GM12878 (cell line): ENCODE measurements around the gene CAMKMT. TPM values are rescaled to one million over a fixed set of nuclear protein-coding genes. Genes with fewer than 3 reads are reported as not detected.

Source experiments
- ATAC-seq: fragments of 200-7000 bp; cut with Tn5 transposase; 3 replicates; pipeline ENCODE4 v1.9.1; 2020; ENCODE audit warnings: mild to moderate bottlenecking, moderate library complexity
- BruUV-seq: library from RNA; stranded (reverse); fragments of 400-500 nt; replicated peaks from 2 replicates; lab custom pipeline; 2021; lab: Mats Ljungman, UMichigan
- CTCF ChIA-PET: fragments of 300-600 bp; sonication (Branson Sonifier 250); formaldehyde crosslinking; extraction: SDS; loops from one replicate; lab custom pipeline; 2021; ENCODE audit warnings: inconsistent platforms; lab: Yijun Ruan, JAX
- POLR2A ChIA-PET: fragments of 350-600 bp; formaldehyde crosslinking; extraction: SDS; loops from one replicate; lab custom pipeline; 2021; ENCODE audit warnings: inconsistent platforms; lab: Charles Lee
- RAD21 ChIA-PET: fragments of 300-600 bp; sonication (Branson Sonifier 250); formaldehyde crosslinking; loops from one replicate; lab custom pipeline; 2023; ENCODE audit warnings: antibody characterized with exemption; ENCODE audit not compliant: unreplicated experiment; lab: Charles Lee
- SMC1A ChIA-PET: fragments of 300-600 bp; sonication (Branson Sonifier 250); formaldehyde crosslinking; loops from one replicate; lab custom pipeline; 2023; ENCODE audit not compliant: unreplicated experiment, uncharacterized antibody; lab: Charles Lee
- DNase-seq: peaks from one replicate; pipeline ENCODE4 v3.0.0-alpha.2; 2011; ENCODE audit warnings: low read depth, low spot score
- FAIRE-seq: peaks from 3 replicates; lab custom pipeline; 2011; peaks lifted over from hg19 to GRCh38; lab: Jason Lieb, UNC
- H2AFZ ChIP-seq: 2 replicates; pipeline ENCODE4 v1.6.0; 2011; ENCODE audit warnings: low read depth, low read length, control low read depth; ENCODE audit not compliant: control insufficient read depth
- H3K27ac ChIP-seq: 2 replicates; pipeline ENCODE4 v1.5.1; 2011; ENCODE audit warnings: control low read depth; ENCODE audit not compliant: control insufficient read depth, insufficient read depth
- H3K27me3 ChIP-seq, 2 experiments: replicated peaks in 1 of 2; 2 replicates each; pipeline versions ENCODE4 v1.6.0 to v1.6.1; 2011; ENCODE audit warnings: low read length in 1 of 2; ENCODE audit not compliant: control insufficient read depth in 2 of 2, insufficient read depth in 2 of 2
- H3K36me3 ChIP-seq, 2 experiments: 2 replicates each; pipeline ENCODE4 v1.5.1; 2011; ENCODE audit warnings: low read length in 1 of 2; ENCODE audit not compliant: control insufficient read depth in 2 of 2, insufficient read depth in 2 of 2
- H3K4me1 ChIP-seq: 2 replicates; pipeline ENCODE4 v1.6.1; 2011; ENCODE audit warnings: mild to moderate bottlenecking, low read length, moderate library complexity, mixed read lengths; ENCODE audit not compliant: control insufficient read depth, insufficient read depth
- H3K4me2 ChIP-seq: 2 replicates; pipeline ENCODE4 v1.6.0; 2011; ENCODE audit warnings: control low read depth; ENCODE audit not compliant: control insufficient read depth, insufficient read depth
- H3K4me3 ChIP-seq: fragments of 200-600 bp; sonication (generic); 2 replicates; pipeline ENCODE4 v1.5.1; 2016
- H3K79me2 ChIP-seq: 2 replicates; pipeline ENCODE4 v1.6.0; 2011; ENCODE audit warnings: low read length; ENCODE audit not compliant: control insufficient read depth, insufficient read depth
- H3K9ac ChIP-seq: 2 replicates; pipeline ENCODE4 v1.8.0; 2011; ENCODE audit warnings: low read length, control low read depth, mixed read lengths; ENCODE audit not compliant: control insufficient read depth, insufficient read depth
- H3K9me3 ChIP-seq: replicated peaks from 3 replicates; pipeline ENCODE4 v1.5.1; 2011; ENCODE audit warnings: mild to moderate bottlenecking, low read length; ENCODE audit not compliant: control insufficient read depth, insufficient read depth
- H4K20me1 ChIP-seq: 2 replicates; pipeline ENCODE4 v1.6.0; 2011; ENCODE audit not compliant: control insufficient read depth, insufficient read depth
- CTCF ChIP-seq, 3 experiments: IDR thresholded peaks in 2 of 3; conservative IDR thresholded peaks in 1 of 3; 2 replicates each; pipeline ENCODE4 v1.5.1; 2011; ENCODE audit warnings: low read depth in 3 of 3, low read length in 3 of 3, mild to moderate bottlenecking in 3 of 3, control low read depth in 2 of 3, moderate library complexity in 2 of 3, inconsistent platforms in 1 of 3, mixed read lengths in 1 of 3; ENCODE audit not compliant: control insufficient read depth in 2 of 3, insufficient read depth in 1 of 3; ENCODE audit errors: extremely low read depth in 1 of 3
- MTA2 ChIP-seq: fragments of 450-650 bp; IDR thresholded peaks from 2 replicates; pipeline ENCODE4 v1.6.1; 2016; ENCODE audit warnings: low read depth, mild to moderate bottlenecking, moderate library complexity
- YBX1 ChIP-seq: fragments of 450-650 bp; IDR thresholded peaks from 2 replicates; pipeline ENCODE4 v1.6.1; 2016; ENCODE audit warnings: antibody characterized with exemption
- WGBS: methylation state at CpG from one replicate; pipeline ENCODE4 v1.1.6; 2016; ENCODE audit warnings: low lambda C conversion rate; ENCODE audit not compliant: insufficient replicate concordance, insufficient coverage; ENCODE audit errors: missing lambda C conversion rate; 5-methylcytosine and 5-hydroxymethylcytosine counted together
- in situ Hi-C: fragments of 300-500 bp; cut with MboI; formaldehyde crosslinking; loops from 9 replicates; pipeline ENCODE4 v1.14.3; 2018; ENCODE audit warnings: mixed read lengths
- intact Hi-C: fragments of 100-400 bp; cut with micrococcal nuclease; formaldehyde crosslinking; loops from one replicate; pipeline ENCODE4 v1.14.2; 2022; ENCODE audit not compliant: unreplicated experiment
- polyA plus RNA-seq, 11 experiments: library from polyadenylated mRNA; depleted of rRNA in 4 of 11; unstranded in 6 of 11; stranded (reverse) in 5 of 11; fragments of >200 nt; fragmentation: Nextera tagmentation in 4 of 11; fragmentation: Illumina TruSeq in 1 of 11; extraction: Ambion mirVana in 4 of 11; extraction: Trizol in 1 of 11; gene quantifications; 1 replicate in 1 of 11; 2 replicates in 10 of 11; pipeline versions ENCODE4 v1.2.1 to v1.2.3, GENCODE V29; 2011 to 2016; ENCODE audit warnings: inconsistent platforms in 2 of 11, missing spikeins in 2 of 11, low read depth in 1 of 11
- total RNA-seq, 4 experiments: library from RNA; depleted of rRNA in 3 of 4; stranded (reverse); fragments of >200 nt in 3 of 4; fragmentation: Illumina TruSeq in 1 of 4; extraction: Trizol in 1 of 4; gene quantifications; 2 replicates each; pipeline versions ENCODE4 v1.2.1 to v1.2.3, GENCODE V29; 2013 to 2021

CAMKMT gene
- total and polyA plus RNA-seq, 10 of the 15 experiments (the other 5 are each of a cell fraction or from before 2014, with no cell fraction given): 2.7 to 16.0 (median 11.8) TPM

GRCh38 chr2:44459739-44460138, 98.0 kb downstream of the CAMKMT start:
- ATAC-seq: no peak

GRCh38 chr2:44462934-44463849, 101.4 kb downstream of the CAMKMT start:
- H3K4me1 ChIP-seq: no peaks in the 10 kb centered on the region
- CTCF ChIA-PET: interaction anchor here (0.8 to 3.4 kb wide), 7 partner anchors 10 to 519 kb away, joined by 3 to 33 read pairs (median 3); no protein-coding TSS in a partner anchor
- RAD21 ChIA-PET: interaction anchor here (0.6 to 1.4 kb wide), 5 partner anchors 17 to 492 kb away, joined by 3 to 5 read pairs (median 4); no protein-coding TSS in a partner anchor
- H3K9me3 ChIP-seq: peaks cover 3% of the 10 kb centered on the region; the same call in 2 of the 3 replicates
- no peak overlapping the region for H3K27ac ChIP-seq
- TF ChIP-seq YBX1: no peak
- TF ChIP-seq CTCF (IDR thresholded peaks at IDR 0.05 in 2 of 3, conservative IDR thresholded peaks at IDR 0.05 in 1 of 3; ENCODE audit: control insufficient read depth in 2 of 3, extremely low read depth in 1 of 3, insufficient read depth in 1 of 3, low read depth in 3 of 3, low read length in 3 of 3): 0 out of 6 replicates have a peak, but pooled peaks of 1 of the 3 experiments have one; percentile 8
- H3K36me3 ChIP-seq: no peaks in the 10 kb centered on the region
- DNase-seq (no peak), ATAC-seq (no peak), FAIRE-seq (no peak)
- 52% methylated on average over 3 of the region's 3 CpGs for WGBS
- H3K4me3 ChIP-seq: no peak overlapping the region
- H3K79me2 ChIP-seq: no peaks in the 10 kb centered on the region
- POLR2A ChIA-PET: interaction anchor here (0.6 kb wide), 1 partner anchor 602 kb away, joined by 3 read pairs; no protein-coding TSS in a partner anchor
- no TSS peak for BruUV-seq
- no peak overlapping the region for H2AFZ ChIP-seq
- no peak overlapping the region for H3K4me2 ChIP-seq
- in situ Hi-C loops (no loop called here), intact Hi-C loops (no loop called here)
- no peak overlapping the region for H3K9ac ChIP-seq
- SMC1A ChIA-PET: interaction anchor here (1.2 to 3.4 kb wide), 6 partner anchors 14 to 493 kb away, joined by 3 to 16 read pairs (median 4); no protein-coding TSS in a partner anchor
- no peaks in the 10 kb centered on the region for H3K27me3 ChIP-seq
- no peaks in the 10 kb centered on the region for H4K20me1 ChIP-seq

More at GRCh38 chr2:44459739-44460138, 98.0 kb downstream of the CAMKMT start:
- Histone ChIP-seq H2AFZ (no peak overlapping the region), H4K20me1 (no peaks in the 10 kb centered on the region), H3K27ac (no peak overlapping the region), H3K4me1 (no peaks in the 10 kb centered on the region), H3K27me3 (no peaks in the 10 kb centered on the region), H3K79me2 (no peaks in the 10 kb centered on the region), H3K4me3 (no peak overlapping the region), H3K9me3 (peaks cover 3% of the 10 kb centered on the region; the same call in 2 of the 3 replicates), H3K36me3 (no peaks in the 10 kb centered on the region), H3K9ac (no peak overlapping the region), H3K4me2 (no peak overlapping the region)
- ChIA-PET SMC1A (interaction anchor here (0.7 to 1.0 kb wide), 4 partner anchors 14 to 497 kb away, joined by 3 to 4 read pairs (median 3); no protein-coding TSS in a partner anchor), CTCF (interaction anchor here (0.9 to 3.1 kb wide), 6 partner anchors 13 to 496 kb away, joined by 3 to 21 read pairs (median 3); no protein-coding TSS in a partner anchor), RAD21 (no interaction called here), POLR2A (no interaction called here)
- WGBS: 100% methylated on average over 1 of the region's 1 CpG
- no TSS peak for BruUV-seq
- intact Hi-C loops (no loop called here), in situ Hi-C loops (no loop called here)
- no peak for DNase-seq
- no peak for TF ChIP-seq MTA2
- FAIRE-seq: no peak
